Common myeloid progenitor, CD34-positive (primary cell): ENCODE measurements around the gene KLHL34.

Source experiments
- CTCF ChIA-PET: fragments of 350-600 bp; sonication (Branson Sonifier 250); formaldehyde crosslinking; loops from one replicate; lab custom pipeline; 2021; ENCODE audit warnings: antibody characterized with exemption; lab: Charles Lee
- POLR2A ChIA-PET: fragments of 350-600 bp; sonication (Branson Sonifier 250); formaldehyde crosslinking; loops from one replicate; lab custom pipeline; 2021; ENCODE audit warnings: antibody characterized with exemption; lab: Charles Lee
- DNase-seq, 3 donors: peaks; one replicate each; pipeline versions ENCODE4 v3.0.0 to v3.0.0-alpha.2; 2013
- H3K27ac ChIP-seq, 2 experiments: 1 replicate in 1 of 2; 2 replicates in 1 of 2; pipeline ENCODE4 v1.7.0; 2013; ENCODE audit warnings: inconsistent platforms in 2 of 2, low read length in 2 of 2, mild to moderate bottlenecking in 2 of 2, low read depth in 1 of 2, moderate library complexity in 1 of 2; ENCODE audit not compliant: severe bottlenecking in 2 of 2, insufficient read depth in 1 of 2, poor library complexity in 1 of 2
- H3K27me3 ChIP-seq, 5 experiments: replicated peaks in 2 of 5; 1 replicate in 3 of 5; 2 replicates in 2 of 5; pipeline versions ENCODE4 v1.6.1 to v1.7.0; 2013; ENCODE audit warnings: low read length in 4 of 5, mild to moderate bottlenecking in 2 of 5, moderate library complexity in 2 of 5, inconsistent platforms in 1 of 5; ENCODE audit not compliant: insufficient read depth in 5 of 5, control insufficient read depth in 4 of 5
- H3K36me3 ChIP-seq, 4 experiments: 1 replicate in 2 of 4; 2 replicates in 2 of 4; pipeline versions ENCODE4 v1.6.1 to v1.7.0; 2013; ENCODE audit warnings: low read length in 3 of 4, control low read depth in 1 of 4, mild to moderate bottlenecking in 1 of 4; ENCODE audit not compliant: control insufficient read depth in 4 of 4, insufficient read depth in 4 of 4
- H3K4me1 ChIP-seq, 4 experiments: 1 replicate in 3 of 4; 2 replicates in 1 of 4; pipeline versions ENCODE4 v1.6.1 to v1.7.1; 2013; ENCODE audit warnings: low read length in 3 of 4, mild to moderate bottlenecking in 3 of 4, control low read depth in 1 of 4, inconsistent platforms in 1 of 4, moderate library complexity in 1 of 4; ENCODE audit not compliant: control insufficient read depth in 4 of 4, insufficient read depth in 4 of 4; ENCODE audit errors: control extremely low read depth in 1 of 4
- H3K4me3 ChIP-seq, 7 experiments: 1 replicate in 4 of 7; 2 replicates in 3 of 7; pipeline versions ENCODE4 v1.5.1 to v1.7.0; 2013; ENCODE audit warnings: mild to moderate bottlenecking in 7 of 7, low read length in 6 of 7, moderate library complexity in 6 of 7, inconsistent platforms in 2 of 7, low read depth in 2 of 7, control low read depth in 1 of 7; ENCODE audit not compliant: insufficient read depth in 4 of 7, control insufficient read depth in 1 of 7; ENCODE audit errors: extremely low read depth in 1 of 7
- H3K9me3 ChIP-seq, 5 experiments: 1 replicate in 4 of 5; 2 replicates in 1 of 5; pipeline versions ENCODE4 v1.6.1 to v1.7.1; 2013; ENCODE audit warnings: low read length in 4 of 5, mild to moderate bottlenecking in 2 of 5, inconsistent platforms in 1 of 5, low read depth in 1 of 5, moderate library complexity in 1 of 5; ENCODE audit not compliant: control insufficient read depth in 4 of 5, insufficient read depth in 2 of 5; ENCODE audit errors: control extremely low read depth in 1 of 5
- WGBS: methylation state at CpG from one replicate; pipeline ENCODE4 v1.1.5; 2013; ENCODE audit not compliant: insufficient coverage; 5-methylcytosine and 5-hydroxymethylcytosine counted together

The KLHL34 gene

DNA sequence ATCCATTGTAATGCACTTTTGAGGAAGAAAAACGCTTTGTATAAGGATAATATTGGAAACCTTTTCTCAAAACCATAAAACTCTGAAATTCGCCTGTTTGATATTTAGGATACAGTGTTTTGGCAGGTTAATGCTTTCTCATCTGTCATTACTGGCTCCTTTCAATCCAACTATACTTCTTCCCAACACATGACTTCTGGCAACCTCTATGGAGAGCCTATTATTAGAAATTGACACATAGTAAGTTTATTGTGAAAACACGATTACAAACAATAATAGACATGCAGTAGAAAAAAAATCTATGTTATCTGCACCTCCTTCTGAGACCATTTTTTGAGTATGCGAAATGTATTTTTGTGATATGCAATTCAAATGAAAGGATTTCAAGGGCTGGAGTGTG lies 4.6 kb upstream of the KLHL34 start:
- Histone ChIP-seq H3K9me3 (no peaks in the 10 kb centered on the region), H3K36me3 (no peaks in the 10 kb centered on the region), H3K4me3 (no peak overlapping the region), H3K4me1 (peaks cover 0 to 6% (median 1%) of the 10 kb centered on the region in 4 experiments), H3K27me3 (peaks cover 2 to 48% (median 7%) of the 10 kb centered on the region in 5 experiments), H3K27ac (no peak overlapping the region)
- ChIA-PET CTCF (no interaction called here), POLR2A (no interaction called here)
- no peak for DNase-seq
- 80% methylated on average over 1 of the region's 4 CpGs for WGBS

DNA sequence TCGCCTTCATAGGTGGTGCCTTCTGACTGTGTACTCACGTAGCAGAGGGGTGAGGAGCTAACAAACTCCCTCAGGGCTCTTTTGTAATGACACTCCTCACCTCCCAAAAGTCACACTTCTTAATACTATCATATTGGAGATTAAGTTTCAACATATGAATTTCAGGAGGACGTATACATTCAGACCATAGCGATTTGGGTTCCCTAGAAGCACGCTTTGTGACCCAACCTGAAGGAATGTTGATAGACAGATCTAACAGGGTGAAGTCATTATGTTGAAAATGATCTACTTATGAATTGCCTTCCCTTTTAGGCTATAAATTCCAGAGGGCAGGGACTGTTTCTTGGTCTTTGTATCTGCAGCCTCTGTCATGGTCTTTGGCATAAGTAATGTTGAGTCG lies 3.2 kb upstream of the KLHL34 start:
- peaks cover 2 to 63% (median 9%) of the 10 kb centered on the region in 5 experiments for H3K27me3 ChIP-seq
- CTCF ChIA-PET, result no interaction called here
- H3K4me3 ChIP-seq, result no peak overlapping the region
- POLR2A ChIA-PET, result no interaction called here
- no peaks in the 10 kb centered on the region for H3K36me3 ChIP-seq
- H3K4me1 ChIP-seq, result peaks cover 0 to 8% (median 3%) of the 10 kb centered on the region in 4 experiments
- H3K27ac ChIP-seq, result no peak overlapping the region
- WGBS, result 48% methylated on average over 3 of the region's 6 CpGs
- H3K9me3 ChIP-seq, result peaks cover 0 to 13% (median 0%) of the 10 kb centered on the region in 5 experiments
- no peak for DNase-seq

DNA sequence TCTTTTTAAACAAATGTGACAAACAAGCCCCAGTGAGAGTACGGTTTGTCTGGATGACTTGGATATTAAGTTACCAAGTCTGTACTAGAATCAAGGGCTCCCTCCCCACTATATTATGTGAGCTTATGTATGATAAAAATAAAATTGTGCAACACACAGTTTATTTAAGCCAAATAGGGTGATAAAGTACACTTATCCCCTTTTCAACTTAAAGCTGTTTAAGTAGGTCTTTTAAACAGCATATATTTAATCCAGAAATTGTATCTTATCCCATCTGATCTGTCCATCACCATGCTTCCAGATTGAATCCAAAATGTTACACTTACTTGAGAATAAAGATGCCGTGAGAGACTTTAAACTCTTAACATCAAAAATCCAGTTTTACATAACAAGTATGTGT lies 2.0 kb upstream of the KLHL34 start:
- Histone ChIP-seq H3K27ac (no peak overlapping the region), H3K4me1 (peaks cover 0 to 13% (median 5%) of the 10 kb centered on the region in 4 experiments), H3K4me3 (no peak overlapping the region), H3K9me3 (peaks cover 0 to 18% (median 0%) of the 10 kb centered on the region in 5 experiments), H3K27me3 (peaks cover 2 to 74% (median 9%) of the 10 kb centered on the region in 5 experiments), H3K36me3 (no peaks in the 10 kb centered on the region)
- no CpG with 5 or more reads among the region's 2 CpGs for WGBS
- ChIA-PET POLR2A (no interaction called here), CTCF (no interaction called here)
- no peak for DNase-seq

DNA sequence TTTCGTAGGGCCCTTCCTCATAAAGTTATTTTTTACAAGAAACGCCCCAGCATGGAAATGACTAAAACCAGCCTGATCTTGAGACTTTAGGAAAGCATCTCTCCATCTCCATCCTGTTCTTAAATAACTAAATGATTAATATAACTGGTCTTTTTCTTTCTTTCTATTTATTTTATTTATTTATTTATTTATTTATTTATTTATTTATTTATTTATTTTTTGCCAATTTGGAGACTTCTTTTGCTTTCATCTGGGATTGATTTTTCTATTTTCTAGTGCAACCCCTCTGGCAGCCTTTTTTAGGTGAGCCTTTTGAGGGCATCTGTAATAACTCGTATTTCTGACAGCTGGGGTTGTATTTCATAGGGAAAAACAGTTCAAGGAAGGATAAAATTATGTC lies 1.2 kb upstream of the KLHL34 start:
- WGBS, result no CpG with 5 or more reads among the region's 3 CpGs
- H3K4me1 ChIP-seq, result peaks cover 0 to 13% (median 5%) of the 10 kb centered on the region in 4 experiments
- peaks cover 0 to 18% (median 0%) of the 10 kb centered on the region in 5 experiments for H3K9me3 ChIP-seq
- no peak overlapping the region for H3K27ac ChIP-seq
- H3K36me3 ChIP-seq, result no peaks in the 10 kb centered on the region
- DNase-seq, result no peak
- H3K4me3 ChIP-seq, result no peak overlapping the region
- POLR2A ChIA-PET, result no interaction called here
- CTCF ChIA-PET, result no interaction called here
- H3K27me3 ChIP-seq, result peaks cover 2 to 72% (median 7%) of the 10 kb centered on the region in 5 experiments

DNA sequence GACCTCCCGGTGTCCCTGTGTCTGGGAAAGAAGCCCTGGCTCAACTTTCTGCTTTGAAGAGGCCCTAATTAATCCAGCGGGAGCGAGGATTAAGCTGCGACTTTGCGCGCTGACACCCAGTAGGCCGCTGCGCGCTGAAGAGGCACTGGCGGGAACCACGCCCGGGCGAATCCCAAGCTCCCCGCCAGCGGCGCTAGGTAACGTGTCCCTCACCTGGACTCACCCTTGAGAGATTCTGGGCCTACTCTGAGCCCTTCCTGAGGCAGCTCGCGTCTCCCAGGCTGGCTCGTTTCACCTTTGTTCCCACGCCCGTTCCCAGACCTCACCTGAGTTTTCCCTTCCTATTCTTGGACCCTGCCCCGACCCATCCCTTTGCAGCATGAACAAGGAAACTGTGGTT lies 616 bp upstream of the KLHL34 start:
- Histone ChIP-seq H3K9me3 (peaks cover 0 to 18% (median 0%) of the 10 kb centered on the region in 5 experiments), H3K27me3 (peaks cover 2 to 69% (median 7%) of the 10 kb centered on the region in 5 experiments), H3K4me1 (peaks cover 0 to 13% (median 5%) of the 10 kb centered on the region in 4 experiments), H3K27ac (no peak overlapping the region), H3K36me3 (no peaks in the 10 kb centered on the region), H3K4me3 (peak overlapping the region in 4 of 7 experiments; percentile 8 to 58 (median 32))
- CTCF ChIA-PET, result no interaction called here
- POLR2A ChIA-PET, result no interaction called here
- 28% methylated on average over 22 of the region's 23 CpGs for WGBS
- no peak for DNase-seq

DNA sequence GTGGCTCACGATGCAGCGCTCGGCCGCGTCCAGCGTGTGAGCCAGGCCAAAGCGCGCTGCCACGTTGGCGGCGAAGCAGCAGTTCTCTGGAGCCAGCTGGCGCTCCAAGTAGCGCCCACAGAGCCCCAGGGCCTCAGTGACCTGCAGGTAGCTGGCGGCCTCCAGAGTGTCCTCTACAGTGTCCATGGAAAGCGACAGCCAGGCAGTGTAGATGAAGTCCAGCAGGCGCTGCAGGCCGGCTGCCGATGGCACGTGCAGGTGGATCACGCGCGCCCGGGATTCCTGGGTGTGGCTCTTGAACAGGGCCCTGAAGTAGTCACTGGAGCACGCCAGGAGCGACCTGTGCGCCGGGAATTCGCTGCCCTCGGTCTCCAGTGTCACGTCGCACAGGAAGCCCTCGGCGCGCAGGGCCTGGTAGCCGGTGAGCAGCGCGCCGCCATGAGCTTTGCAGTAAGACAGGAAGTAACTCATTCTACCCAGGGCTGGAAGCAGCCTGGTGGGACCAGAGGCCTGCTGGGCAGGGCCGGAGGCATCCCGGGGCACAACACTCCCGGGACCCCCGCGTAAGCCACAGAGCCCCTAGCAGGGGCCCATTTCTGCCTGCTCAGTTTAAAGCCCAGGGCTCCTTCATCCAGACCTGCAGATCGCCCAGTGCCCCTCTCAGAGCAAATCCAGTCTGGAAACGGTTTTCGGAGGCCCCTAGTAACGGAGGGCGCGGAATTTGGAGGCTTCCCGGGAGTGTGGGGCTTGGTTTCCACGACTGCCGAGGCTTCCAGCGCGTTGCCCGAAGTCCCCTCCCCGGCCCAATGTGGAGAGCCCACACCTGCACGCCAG lies 595 bp downstream of the KLHL34 start:
- Histone ChIP-seq H3K27ac (no peak overlapping the region), H3K36me3 (no peaks in the 10 kb centered on the region), H3K4me3 (peak overlapping the region in 5 of 7 experiments; percentile 13 to 58 (median 36)), H3K9me3 (peaks cover 0 to 18% (median 0%) of the 10 kb centered on the region in 5 experiments), H3K4me1 (peaks cover 0 to 13% (median 5%) of the 10 kb centered on the region in 4 experiments), H3K27me3 (peaks cover 2 to 68% (median 9%) of the 10 kb centered on the region in 5 experiments)
- CTCF ChIA-PET, result no interaction called here
- POLR2A ChIA-PET, result interaction anchor here (0.6 kb wide), 1 partner anchor 1141 kb away, joined by 3 read pairs; no protein-coding TSS in a partner anchor
- WGBS, result 56% methylated on average over 57 of the region's 57 CpGs
- peak in 2 of 3 donors; percentile 3 to 10 for DNase-seq
